Omental fat pad (tissue), 4 donors: ENCODE data around the gene CETP. TPM values are rescaled to one million over a fixed set of nuclear protein-coding genes. Genes with fewer than 3 reads are reported as not detected.

ENCODE experiments used
- ATAC-seq: fragments of 150-250 bp; one replicate; pipeline ENCODE4 v1.9.1; 2016; ENCODE audit warnings: mild to moderate bottlenecking, moderate library complexity; ENCODE audit not compliant: low FRiP score
- DNase-seq: peaks from one replicate; pipeline ENCODE4 v3.0.0-alpha.2; 2019; ENCODE audit warnings: low spot score
- CTCF ChIP-seq, 3 donors: fragments of 450-650 bp; IDR thresholded peaks; one replicate each; pipeline ENCODE4 v1.5.1; 2016 to 2017; ENCODE audit warnings: antibody characterized with exemption in 3 of 3, mild to moderate bottlenecking in 3 of 3, moderate library complexity in 2 of 3
- total RNA-seq, 4 donors: library from RNA; depleted of rRNA; stranded (reverse); fragments of >200 nt; gene quantifications; one replicate each; pipeline ENCODE4 v1.1.0, GENCODE V29; 2016

The CETP gene
- total RNA-seq, 4 donors from 2014 or later: 0.84 to 61.5 (median 5.9) TPM

GRCh38 chr16:56950051-56950450 lies 11.7 kb upstream of the CETP start:
- no peak for ATAC-seq
- TF ChIP-seq CTCF (IDR thresholded peaks at IDR 0.05): no peak
- DNase-seq: no peak

- no peak for TF ChIP-seq CTCF (IDR thresholded peaks at IDR 0.05)
- DNase-seq (no peak), ATAC-seq (no peak)
Observed at GRCh38 chr16:56950455-56950854, 11.3 kb upstream of the CETP start.

GRCh38 chr16:56950881-56951771 lies 10.6 kb upstream of the CETP start:
- no peak for TF ChIP-seq CTCF (IDR thresholded peaks at IDR 0.05)
- ATAC-seq (peak; percentile 43), DNase-seq (no peak)

GRCh38 chr16:56953006-56953405 lies 8.7 kb upstream of the CETP start:
- no peak for ATAC-seq
- DNase-seq: no peak
- no peak for TF ChIP-seq CTCF (IDR thresholded peaks at IDR 0.05)

- no peak for TF ChIP-seq CTCF (IDR thresholded peaks at IDR 0.05)
- DNase-seq: no peak
- no peak for ATAC-seq
Observed at GRCh38 chr16:56956076-56956475, 5.7 kb upstream of the CETP start.

- DNase-seq: no peak
- ATAC-seq: no peak
- no peak for TF ChIP-seq CTCF (IDR thresholded peaks at IDR 0.05)
Observed at GRCh38 chr16:56956756-56957155, 5.0 kb upstream of the CETP start.

GRCh38 chr16:56960681-56961281 lies 969 bp upstream of the CETP start:
- DNase-seq: no peak
- no peak for ATAC-seq
- no peak for TF ChIP-seq CTCF (IDR thresholded peaks at IDR 0.05)
